IMR-90 (cell line): ENCODE results near the gene ARL6. TPM values are rescaled to one million over a fixed set of nuclear protein-coding genes. Genes with fewer than 3 reads are reported as not detected.

ENCODE experiments used
- ATAC-seq: fragments of 200-7000 bp; cut with Tn5 transposase; 2 replicates; pipeline ENCODE4 v1.9.1; 2020; ENCODE audit warnings: low read depth, mild to moderate bottlenecking, moderate library complexity
- BruUV-seq: library from RNA; stranded (reverse); fragments of 400-500 nt; replicated peaks from 2 replicates; lab custom pipeline; 2021; lab: Mats Ljungman, UMichigan
- CTCF ChIA-PET: fragments of 300-600 bp; formaldehyde crosslinking; extraction: SDS; loops from one replicate; lab custom pipeline; 2021; ENCODE audit warnings: antibody characterized with exemption; lab: Yijun Ruan, JAX
- POLR2A ChIA-PET: fragments of 300-600 bp; sonication (Branson Sonifier 250); formaldehyde crosslinking; loops from one replicate; lab custom pipeline; 2022; ENCODE audit warnings: antibody characterized with exemption; ENCODE audit not compliant: unreplicated experiment; lab: Charles Lee
- DNase-seq: peaks from one replicate; pipeline ENCODE4 v3.0.0; 2013
- H2AFZ ChIP-seq: replicated peaks from 2 replicates; pipeline ENCODE3; 2013; ENCODE audit warnings: low read length, mild to moderate bottlenecking; ENCODE audit not compliant: poor library complexity
- H2AK5ac ChIP-seq: 2 replicates; pipeline ENCODE4 v1.6.1; 2013; ENCODE audit warnings: low read depth, low read length, inconsistent platforms
- H2AK9ac ChIP-seq: replicated peaks from 2 replicates; pipeline ENCODE3; 2013; ENCODE audit warnings: mild to moderate bottlenecking, low read depth, low read length, moderate library complexity; ENCODE audit not compliant: poor library complexity
- H2BK120ac ChIP-seq: 2 replicates; pipeline ENCODE4 v1.6.1; 2013; ENCODE audit warnings: low read depth, low read length, inconsistent platforms
- H2BK15ac ChIP-seq: 3 replicates; pipeline ENCODE4 v1.6.1; 2013; ENCODE audit warnings: low read depth, low read length, inconsistent platforms
- H2BK20ac ChIP-seq: 2 replicates; pipeline ENCODE4 v1.6.1; 2013; ENCODE audit warnings: low read depth, mild to moderate bottlenecking, inconsistent platforms, low read length, moderate library complexity
- H2BK5ac ChIP-seq: 2 replicates; pipeline ENCODE4 v1.6.1; 2013; ENCODE audit warnings: mild to moderate bottlenecking, low read depth, low read length, inconsistent platforms; ENCODE audit not compliant: poor library complexity, severe bottlenecking
- H3K14ac ChIP-seq: replicated peaks from 2 replicates; pipeline ENCODE4 v1.6.1; 2013; ENCODE audit warnings: low read depth, low read length, inconsistent platforms
- H3K18ac ChIP-seq: 2 replicates; pipeline ENCODE4 v1.6.1; 2013; ENCODE audit warnings: low read depth, low read length, control low read depth
- H3K23ac ChIP-seq: 2 replicates; pipeline ENCODE4 v1.6.1; 2013; ENCODE audit warnings: low read depth, low read length, inconsistent platforms
- H3K27ac ChIP-seq: 2 replicates; pipeline ENCODE4 v1.5.1; 2013; ENCODE audit warnings: mild to moderate bottlenecking, control low read depth, low read length; ENCODE audit not compliant: insufficient read depth
- H3K27me3 ChIP-seq: 2 replicates; pipeline ENCODE4 v1.6.1; 2013; ENCODE audit warnings: low read length; ENCODE audit not compliant: control insufficient read depth, insufficient read depth
- H3K36me3 ChIP-seq: 2 replicates; pipeline ENCODE4 v1.6.1; 2013; ENCODE audit warnings: low read length, mixed read lengths; ENCODE audit not compliant: control insufficient read depth, insufficient read depth
- H3K4ac ChIP-seq: 2 replicates; pipeline ENCODE4 v1.6.1; 2013; ENCODE audit warnings: low read depth, low read length, inconsistent platforms
- H3K4me1 ChIP-seq: 2 replicates; pipeline ENCODE4 v1.6.1; 2013; ENCODE audit warnings: low read length, mixed read lengths; ENCODE audit not compliant: control insufficient read depth, insufficient read depth
- H3K4me2 ChIP-seq: 2 replicates; pipeline ENCODE4 v1.6.1; 2013; ENCODE audit warnings: low read depth, mild to moderate bottlenecking, control low read depth, low read length, moderate library complexity
- H3K4me3 ChIP-seq: 2 replicates; pipeline ENCODE4 v1.5.1; 2013; ENCODE audit warnings: low read depth, mild to moderate bottlenecking, control low read depth, low read length, moderate library complexity; ENCODE audit not compliant: insufficient read depth
- H3K56ac ChIP-seq: 2 replicates; pipeline ENCODE4 v1.6.1; 2013; ENCODE audit warnings: low read length, inconsistent platforms; ENCODE audit not compliant: insufficient read depth; ENCODE audit errors: extremely low read depth
- H3K79me1 ChIP-seq, 2 experiments: 2 replicates each; pipeline ENCODE4 v1.6.1; 2013; ENCODE audit warnings: low read length in 2 of 2, inconsistent platforms in 1 of 2, low read depth in 1 of 2
- H3K9ac ChIP-seq: 2 replicates; pipeline ENCODE4 v1.6.1; 2013; ENCODE audit warnings: low read depth, low read length, control low read depth
- H3K9me1 ChIP-seq: 2 replicates; pipeline ENCODE4 v1.6.1; 2013; ENCODE audit warnings: low read length, inconsistent platforms; ENCODE audit not compliant: insufficient read depth
- H3K9me3 ChIP-seq: 2 replicates; pipeline ENCODE4 v1.6.1; 2013; ENCODE audit warnings: low read length; ENCODE audit not compliant: control insufficient read depth, insufficient read depth
- H4K20me1 ChIP-seq: 2 replicates; pipeline ENCODE4 v1.6.1; 2013; ENCODE audit warnings: low read length, inconsistent platforms; ENCODE audit not compliant: insufficient read depth
- H4K5ac ChIP-seq: 2 replicates; pipeline ENCODE4 v1.6.1; 2013; ENCODE audit warnings: mild to moderate bottlenecking, low read depth, low read length, control low read depth
- H4K8ac ChIP-seq, 2 experiments: 2 replicates each; pipeline ENCODE4 v1.6.1; 2013; ENCODE audit warnings: low read depth in 2 of 2, low read length in 2 of 2, control low read depth in 1 of 2, inconsistent platforms in 1 of 2
- H4K91ac ChIP-seq: 2 replicates; pipeline ENCODE4 v1.6.1; 2013; ENCODE audit warnings: low read depth, low read length, inconsistent platforms; ENCODE audit not compliant: insufficient read depth
- CEBPB ChIP-seq: IDR thresholded peaks from 2 replicates; pipeline ENCODE4 v1.6.1; 2012; ENCODE audit warnings: low read depth, low read length, improper control_type of control experiment
- MAZ ChIP-seq: IDR thresholded peaks from 2 replicates; pipeline ENCODE4 v1.6.1; 2012; ENCODE audit warnings: low read depth, mild to moderate bottlenecking, low read length, improper control_type of control experiment, moderate library complexity, borderline replicate concordance
- MXI1 ChIP-seq: IDR thresholded peaks from 2 replicates; pipeline ENCODE4 v1.6.1; 2012; ENCODE audit warnings: low read depth, mild to moderate bottlenecking, low read length, moderate library complexity, borderline replicate concordance
- RAD21 ChIP-seq: IDR thresholded peaks from 2 replicates; pipeline ENCODE4 v1.6.1; 2012; ENCODE audit warnings: low read length, improper control_type of control experiment
- RCOR1 ChIP-seq: IDR thresholded peaks from 2 replicates; pipeline ENCODE4 v1.6.1; 2012; ENCODE audit warnings: mild to moderate bottlenecking, low read length, improper control_type of control experiment; ENCODE audit not compliant: insufficient replicate concordance
- RFX5 ChIP-seq: IDR thresholded peaks from 2 replicates; pipeline ENCODE4 v1.8.0; 2012; ENCODE audit warnings: low read depth, mild to moderate bottlenecking, low read length, moderate library complexity
- WGBS, 2 experiments: methylation state at CpG; one replicate each; pipeline versions ENCODE4 v1.1.5 to v1.1.7; 2013; ENCODE audit warnings: missing lambda C conversion rate in 2 of 2; ENCODE audit not compliant: insufficient read length in 1 of 2; ENCODE audit errors: extremely low coverage in 2 of 2; 5-methylcytosine and 5-hydroxymethylcytosine counted together
- dilution Hi-C: fragments of 300-500 bp; cut with HindIII; formaldehyde crosslinking; loops from one replicate; pipeline ENCODE4 v1.14.3; 2018; ENCODE audit warnings: low sequenced_read_pairs; ENCODE audit not compliant: unreplicated experiment
- in situ Hi-C: fragments of 300-500 bp; cut with MboI; formaldehyde crosslinking; loops from 3 replicates; pipeline ENCODE4 v1.14.3; 2019; ENCODE audit warnings: low sequenced_read_pairs, inconsistent platforms, mixed read lengths
- intact Hi-C: fragments of 100-400 bp; cut with micrococcal nuclease; formaldehyde crosslinking; loops from 2 replicates; pipeline ENCODE4 v1.10.0; 2022
- polyA plus RNA-seq, 3 experiments: library from polyadenylated mRNA; depleted of rRNA; stranded (reverse); fragments of >200 nt; gene quantifications; 2 replicates each; pipeline ENCODE4 v1.2.3, GENCODE V29; 2012; ENCODE audit warnings: low replicate concordance in 1 of 3
- total RNA-seq: library from RNA; depleted of rRNA; stranded (reverse); fragments of >200 nt; gene quantifications from 2 replicates; pipeline ENCODE4 v1.2.3, GENCODE V29; 2012

The ARL6 gene
- total and polyA plus RNA-seq, 2 of the 4 experiments (the other 2 are of a cell fraction) = 3.1 to 3.4 TPM

- Histone ChIP-seq H3K56ac (no peak overlapping the region), H2AK9ac (no peak overlapping the region), H4K20me1 (no peaks in the 10 kb centered on the region), H2BK120ac (no peak overlapping the region), H3K18ac (no peak overlapping the region), H2AFZ (no peak overlapping the region), H3K4me1 (no peaks in the 10 kb centered on the region), H3K4me2 (no peak overlapping the region), H4K91ac (no peak overlapping the region), H3K9me1 (no peaks in the 10 kb centered on the region), H3K27ac (no peak overlapping the region), H3K27me3 (no peaks in the 10 kb centered on the region), H2AK5ac (no peak overlapping the region), H3K4me3 (no peak overlapping the region), H3K14ac (no peak overlapping the region), H2BK20ac (no peak overlapping the region), H2BK5ac (no peak overlapping the region), H3K9me3 (no peaks in the 10 kb centered on the region), H3K9ac (no peak overlapping the region), H3K4ac (no peak overlapping the region), H3K79me1 (no peaks in the 10 kb centered on the region), H3K36me3 (no peaks in the 10 kb centered on the region), H4K5ac (no peak overlapping the region), H4K8ac (no peak overlapping the region), H2BK15ac (no peak overlapping the region), H3K23ac (no peak overlapping the region)
- intact Hi-C loops = no loop called here
- BruUV-seq = no TSS peak
- no peak for ATAC-seq
- WGBS, 2 experiments = no CpG with 5 or more reads among the region's 3 CpGs
- POLR2A ChIA-PET = no interaction called here
- no peak for TF ChIP-seq RFX5
- no peak for TF ChIP-seq RCOR1
- no peak for TF ChIP-seq MXI1
- no peak for TF ChIP-seq MAZ
- TF ChIP-seq RAD21 = no peak
- TF ChIP-seq CEBPB = no peak
- in situ Hi-C loops = no loop called here
- dilution Hi-C loops = no loop called here
- CTCF ChIA-PET = no interaction called here
- DNase-seq = no peak
Observed at GRCh38 chr3:97744289-97744688, 20.3 kb upstream of the ARL6 start.
